Esophagus muscularis mucosa (tissue), 4 donors: ENCODE measurements around the gene XCL2. TPM values are rescaled to one million over a fixed set of nuclear protein-coding genes. Genes with fewer than 3 reads are reported as not detected.
A peak's percentile ranks its signal among the peaks of the same experiment; 100 is the strongest.
"Not testable (repeated sequence)": the region's sequence is repeated elsewhere in the genome, so short reads cannot be mapped to it uniquely, and the experiment has no call there.

Source experiments
- DNase-seq: peaks from one replicate; pipeline ENCODE4 v3.0.0-alpha.2; 2017; ENCODE audit errors: extremely low spot score
- H3K27ac ChIP-seq, 4 donors: fragments of 200-600 bp; sonication (generic); replicated peaks in 1 of 4; 1 replicate in 3 of 4; 2 replicates in 1 of 4; pipeline ENCODE4 v1.5.1; 2016 to 2019; ENCODE audit warnings: mild to moderate bottlenecking in 1 of 4
- H3K27me3 ChIP-seq, 4 donors: fragments of 200-600 bp; sonication (generic); one replicate each; pipeline versions ENCODE4 v1.5.1 to v1.6.0; 2016 to 2019
- H3K36me3 ChIP-seq, 4 donors: fragments of 200-600 bp; sonication (generic); one replicate each; pipeline ENCODE4 v1.5.1; 2016 to 2019
- H3K4me1 ChIP-seq, 4 donors: fragments of 200-600 bp; sonication (generic); one replicate each; pipeline ENCODE4 v1.5.1; 2016 to 2019
- H3K4me3 ChIP-seq, 4 donors: fragments of 200-600 bp; sonication (generic); 1 replicate in 2 of 4; 2 replicates in 2 of 4; pipeline ENCODE4 v1.5.1; 2016 to 2019; ENCODE audit warnings: mild to moderate bottlenecking in 4 of 4, moderate library complexity in 1 of 4
- H3K9me3 ChIP-seq, 4 donors: fragments of 200-600 bp; sonication (generic); 1 replicate in 3 of 4; 2 replicates in 1 of 4; pipeline ENCODE4 v1.5.1; 2016 to 2019
- EP300 ChIP-seq: sonication (generic); formaldehyde crosslinking; IDR thresholded peaks from one replicate; pipeline ENCODE4 v1.6.1; 2017; ENCODE audit warnings: antibody characterized with exemption
- POLR2A ChIP-seq: fragments of 450-650 bp; IDR thresholded peaks from one replicate; pipeline ENCODE4 v1.6.1; 2017; ENCODE audit warnings: antibody characterized with exemption, moderate library complexity, mild to moderate bottlenecking, low read depth
- POLR2AphosphoS5 ChIP-seq, 2 donors: sonication (generic); formaldehyde crosslinking; IDR thresholded peaks; one replicate each; pipeline ENCODE4 v1.6.1; 2017; ENCODE audit warnings: antibody characterized with exemption in 2 of 2
- WGBS: methylation state at CpG from one replicate; pipeline ENCODE4 v1.1.5; 2018; 5-methylcytosine and 5-hydroxymethylcytosine counted together
- intact Hi-C: fragments of 100-400 bp; cut with DNase I; formaldehyde crosslinking; loops from one replicate; pipeline ENCODE4 v1.15.1; 2023
- total RNA-seq, 4 donors: library from RNA; depleted of rRNA; stranded (reverse); fragments of >200 nt; gene quantifications; one replicate each; pipeline versions ENCODE4 v1.1.0 to v1.2.1, GENCODE V29; 2016
- TF ChIP-seq, protein P1 (sequence below), 3 experiments: fragments of 200-600 bp in 2 of 3; fragments of 450-650 bp in 1 of 3; sonication (generic) in 2 of 3; IDR thresholded peaks; one replicate each; pipeline ENCODE4 v1.5.1; 2017 to 2019; ENCODE audit warnings: antibody characterized with exemption in 3 of 3, mild to moderate bottlenecking in 2 of 3, moderate library complexity in 1 of 3

Gene XCL2
- total RNA-seq, 4 donors from 2014 or later = not detected

DNA sequence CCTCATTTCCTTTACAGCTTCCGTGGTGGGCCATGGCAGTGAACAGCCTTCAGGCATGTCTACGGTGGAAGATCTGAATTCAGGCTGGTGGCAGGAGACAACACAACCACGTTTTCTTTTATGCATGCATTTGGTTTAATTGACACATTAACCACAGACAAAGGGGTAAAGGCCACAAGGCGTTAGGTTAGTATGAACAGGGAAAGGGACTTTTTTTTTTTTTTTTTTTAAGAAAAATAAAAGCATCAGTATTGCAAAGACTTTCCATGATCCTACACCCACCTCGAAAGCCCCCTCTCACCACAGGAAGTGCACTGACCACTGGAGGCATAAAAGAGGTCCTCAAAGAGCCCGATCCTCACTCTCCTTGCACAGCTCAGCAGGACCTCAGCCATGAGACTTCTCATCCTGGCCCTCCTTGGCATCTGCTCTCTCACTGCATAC, 32.5 kb upstream of the XCL2 start, which contains the start of gene XCL1:
Gene XCL1 (plus strand): TSS at position 361 of the 444 bp plus-strand sequence. CDS start 33 bp downstream, at position 394.
- H3K4me3 ChIP-seq, H3K36me3 ChIP-seq, H3K9me3 ChIP-seq, H3K27me3 ChIP-seq, H3K27ac ChIP-seq, H3K4me1 ChIP-seq, intact Hi-C loops, DNase-seq: not testable (repeated sequence)
- 97% methylated on average over 4 of the region's 6 CpGs for WGBS

DNA sequence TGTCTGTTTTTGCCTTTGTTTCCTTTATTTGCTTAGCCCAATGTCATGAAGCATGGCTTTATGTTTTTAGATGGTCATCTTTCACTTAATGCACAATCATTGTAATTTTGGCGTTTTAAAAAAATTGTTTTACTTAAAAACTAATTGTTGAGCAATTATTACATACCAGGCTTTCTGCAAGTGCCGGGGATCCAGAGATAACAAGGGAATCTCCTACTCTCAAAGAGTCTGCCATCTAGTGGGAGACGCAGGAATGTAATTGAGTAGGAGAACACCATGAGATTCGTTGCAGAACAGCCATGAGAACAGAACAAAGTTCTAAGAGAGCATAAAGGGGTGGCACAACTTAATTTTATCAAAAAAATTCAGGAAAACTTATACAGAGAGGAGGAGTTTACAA, 30.4 kb upstream of the XCL2 start:
- TF ChIP-seq, protein P1, sequence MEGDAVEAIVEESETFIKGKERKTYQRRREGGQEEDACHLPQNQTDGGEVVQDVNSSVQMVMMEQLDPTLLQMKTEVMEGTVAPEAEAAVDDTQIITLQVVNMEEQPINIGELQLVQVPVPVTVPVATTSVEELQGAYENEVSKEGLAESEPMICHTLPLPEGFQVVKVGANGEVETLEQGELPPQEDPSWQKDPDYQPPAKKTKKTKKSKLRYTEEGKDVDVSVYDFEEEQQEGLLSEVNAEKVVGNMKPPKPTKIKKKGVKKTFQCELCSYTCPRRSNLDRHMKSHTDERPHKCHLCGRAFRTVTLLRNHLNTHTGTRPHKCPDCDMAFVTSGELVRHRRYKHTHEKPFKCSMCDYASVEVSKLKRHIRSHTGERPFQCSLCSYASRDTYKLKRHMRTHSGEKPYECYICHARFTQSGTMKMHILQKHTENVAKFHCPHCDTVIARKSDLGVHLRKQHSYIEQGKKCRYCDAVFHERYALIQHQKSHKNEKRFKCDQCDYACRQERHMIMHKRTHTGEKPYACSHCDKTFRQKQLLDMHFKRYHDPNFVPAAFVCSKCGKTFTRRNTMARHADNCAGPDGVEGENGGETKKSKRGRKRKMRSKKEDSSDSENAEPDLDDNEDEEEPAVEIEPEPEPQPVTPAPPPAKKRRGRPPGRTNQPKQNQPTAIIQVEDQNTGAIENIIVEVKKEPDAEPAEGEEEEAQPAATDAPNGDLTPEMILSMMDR (IDR thresholded peaks at IDR 0.05) = peak; percentile 42 to 63 (median 56)
- intact Hi-C loops = loop anchor here (5.0 kb wide), 1 partner anchor 137 kb away; no protein-coding TSS in a partner anchor
- H3K27ac ChIP-seq, H3K4me1 ChIP-seq, H3K27me3 ChIP-seq, H3K9me3 ChIP-seq, H3K4me3 ChIP-seq, H3K36me3 ChIP-seq, DNase-seq: not testable (repeated sequence)
- 18% methylated on average over 4 of the region's 4 CpGs for WGBS

GRCh38 chr1:168572633-168573032, 28.8 kb upstream of the XCL2 start:
- intact Hi-C loops = loop anchor here (5.0 kb wide), 1 partner anchor 135 kb away; no protein-coding TSS in a partner anchor
- Histone ChIP-seq H3K27me3 (no peaks in the 10 kb centered on the region), H3K27ac (no peak overlapping the region), H3K36me3 (no peaks in the 10 kb centered on the region), H3K9me3 (no peaks in the 10 kb centered on the region), H3K4me1 (no peaks in the 10 kb centered on the region), H3K4me3 (no peak overlapping the region)
- TF ChIP-seq, protein P1 (IDR thresholded peaks at IDR 0.05) = no peak
- TF ChIP-seq POLR2AphosphoS5 (IDR thresholded peaks at IDR 0.05) (no peak), POLR2A (no peak), EP300 (no peak)
- no peak for DNase-seq
- WGBS = 95% methylated on average over 3 of the region's 3 CpGs

GRCh38 chr1:168570652-168571051, 26.9 kb upstream of the XCL2 start:
- DNase-seq = no peak
- Histone ChIP-seq H3K9me3 (no peaks in the 10 kb centered on the region), H3K36me3 (no peaks in the 10 kb centered on the region), H3K4me1 (no peaks in the 10 kb centered on the region), H3K27ac (no peak overlapping the region), H3K4me3 (no peak overlapping the region), H3K27me3 (no peaks in the 10 kb centered on the region)
- TF ChIP-seq, protein P1 (IDR thresholded peaks at IDR 0.05) = no peak
- no peak for TF ChIP-seq EP300
- no peak for TF ChIP-seq POLR2AphosphoS5 (IDR thresholded peaks at IDR 0.05)
- TF ChIP-seq POLR2A = no peak
- WGBS = 92% methylated on average over 3 of the region's 3 CpGs
- intact Hi-C loops = loop anchor here (5.0 kb wide), 1 partner anchor 133 kb away; no protein-coding TSS in a partner anchor

GRCh38 chr1:168568346-168568745, 24.5 kb upstream of the XCL2 start:
- TF ChIP-seq EP300 = no peak
- no peak for TF ChIP-seq POLR2AphosphoS5 (IDR thresholded peaks at IDR 0.05)
- TF ChIP-seq, protein P1 (IDR thresholded peaks at IDR 0.05) = no peak
- no peak for TF ChIP-seq POLR2A
- Histone ChIP-seq H3K4me1 (no peaks in the 10 kb centered on the region), H3K36me3 (no peaks in the 10 kb centered on the region), H3K27ac (no peak overlapping the region), H3K9me3 (no peaks in the 10 kb centered on the region), H3K4me3 (no peak overlapping the region), H3K27me3 (no peaks in the 10 kb centered on the region)
- no peak for DNase-seq
- WGBS = 74% methylated on average over 1 of the region's 1 CpG
- intact Hi-C loops = no loop called here
